Measurements from ENCODE around the gene RAB9A.
"Not testable (repeated sequence)": the region's sequence is repeated elsewhere in the genome, so short reads cannot be mapped to it uniquely, and the experiment has no call there.

The RAB9A gene

GRCh38 chrX:13658602-13659001, 30.3 kb upstream of the RAB9A start:
- Mint-ChIP-seq H3K4me3 (no peak overlapping the region), H3K27ac (no peak overlapping the region), H3K36me3 (peaks cover 18% of the 10 kb centered on the region)

GRCh38 chrX:13659063-13659462, 29.9 kb upstream of the RAB9A start:
- peaks cover 23% of the 10 kb centered on the region for H3K4me1 Mint-ChIP-seq
- no peaks in the 10 kb centered on the region for H3K9me3 Mint-ChIP-seq
- peaks cover 20% of the 10 kb centered on the region for H3K36me3 Mint-ChIP-seq
- no peak overlapping the region for H3K27ac Mint-ChIP-seq
- no peak for DNase-seq
- H3K4me3 Mint-ChIP-seq: no peak overlapping the region
- no peaks in the 10 kb centered on the region for H3K27me3 Mint-ChIP-seq
- CTCF ChIA-PET: interaction anchor here (1.4 kb wide), 2 partner anchors 29 to 96 kb away, joined by 3 to 7 read pairs; no protein-coding TSS in a partner anchor

More at GRCh38 chrX:13658602-13659001, 30.3 kb upstream of the RAB9A start:
- CTCF ChIA-PET: interaction anchor here (1.4 kb wide), 2 partner anchors 29 to 97 kb away, joined by 3 to 7 read pairs; no protein-coding TSS in a partner anchor
- Mint-ChIP-seq H3K9me3 (no peaks in the 10 kb centered on the region), H3K4me1 (peaks cover 24% of the 10 kb centered on the region), H3K27me3 (no peaks in the 10 kb centered on the region)
- no peak for DNase-seq

- Mint-ChIP-seq H3K36me3 (peaks cover 21% of the 10 kb centered on the region), H3K4me3 (no peak overlapping the region), H3K27me3 (no peaks in the 10 kb centered on the region), H3K9me3 (no peaks in the 10 kb centered on the region), H3K4me1 (peaks cover 8% of the 10 kb centered on the region), H3K27ac (no peak overlapping the region)
- CTCF ChIA-PET: interaction anchor here (0.6 to 1.8 kb wide), 3 partner anchors 84 to 91 kb away, joined by 3 to 5 read pairs (median 3); no protein-coding TSS in a partner anchor
- no peak for DNase-seq
These were observed 27.1 kb upstream of the RAB9A start for GRCh38 chrX:13661735-13662288.

GRCh38 chrX:13662355-13662791, 26.6 kb upstream of the RAB9A start:
- Mint-ChIP-seq H3K4me1 (peaks cover 8% of the 10 kb centered on the region), H3K27ac (no peak overlapping the region), H3K36me3 (peaks cover 16% of the 10 kb centered on the region), H3K4me3 (no peak overlapping the region), H3K27me3 (no peaks in the 10 kb centered on the region), H3K9me3 (no peaks in the 10 kb centered on the region)
- no peak for DNase-seq
- CTCF ChIA-PET: interaction anchor here (0.6 to 1.8 kb wide), 2 partner anchors 87 to 90 kb away, joined by 3 to 5 read pairs; no protein-coding TSS in a partner anchor

- Mint-ChIP-seq H3K36me3 (peaks cover 16% of the 10 kb centered on the region), H3K27ac (no peak overlapping the region), H3K27me3 (no peaks in the 10 kb centered on the region), H3K9me3 (no peaks in the 10 kb centered on the region), H3K4me1 (peaks cover 2% of the 10 kb centered on the region), H3K4me3 (no peak overlapping the region)
- DNase-seq: no peak
- CTCF ChIA-PET: no interaction called here
These were observed 24.9 kb upstream of the RAB9A start for GRCh38 chrX:13664020-13664419.

GRCh38 chrX:13666836-13667235, 22.1 kb upstream of the RAB9A start:
- Mint-ChIP-seq H3K27me3 (no peaks in the 10 kb centered on the region), H3K4me1 (peaks cover 5% of the 10 kb centered on the region), H3K27ac (no peak overlapping the region), H3K36me3 (peaks cover 22% of the 10 kb centered on the region), H3K9me3 (no peaks in the 10 kb centered on the region), H3K4me3 (no peak overlapping the region)
- no peak for DNase-seq
- CTCF ChIA-PET: no interaction called here

- Mint-ChIP-seq H3K4me1 (peaks cover 5% of the 10 kb centered on the region), H3K4me3 (no peak overlapping the region), H3K27ac (no peak overlapping the region), H3K36me3 (peaks cover 22% of the 10 kb centered on the region), H3K27me3 (no peaks in the 10 kb centered on the region), H3K9me3 (no peaks in the 10 kb centered on the region)
- CTCF ChIA-PET: no interaction called here
- no peak for DNase-seq
These were observed 21.0 kb upstream of the RAB9A start for GRCh38 chrX:13667919-13668318.

GRCh38 chrX:13669246-13669737, 19.6 kb upstream of the RAB9A start:
- H3K4me1 Mint-ChIP-seq: peaks cover 5% of the 10 kb centered on the region
- H3K27ac Mint-ChIP-seq: peak overlapping the region; percentile 49
- no peaks in the 10 kb centered on the region for H3K27me3 Mint-ChIP-seq
- peaks cover 19% of the 10 kb centered on the region for H3K36me3 Mint-ChIP-seq
- DNase-seq: peak; percentile 20
- peak overlapping the region; percentile 15 for H3K4me3 Mint-ChIP-seq
- CTCF ChIA-PET: interaction anchor here (1.0 to 1.5 kb wide), 2 partner anchors 12 to 20 kb away, joined by 3 to 5 read pairs; partner anchors contain the start of gene RAB9A
- H3K9me3 Mint-ChIP-seq: no peaks in the 10 kb centered on the region

- H3K36me3 Mint-ChIP-seq: peaks cover 19% of the 10 kb centered on the region
- not testable (repeated sequence) for H3K9me3 Mint-ChIP-seq, H3K4me3 Mint-ChIP-seq, DNase-seq, H3K4me1 Mint-ChIP-seq, H3K27me3 Mint-ChIP-seq, H3K27ac Mint-ChIP-seq
- CTCF ChIA-PET: interaction anchor here (1.0 to 1.5 kb wide), 2 partner anchors 12 to 19 kb away, joined by 3 to 5 read pairs; partner anchors contain the start of gene RAB9A
These were observed 19.2 kb upstream of the RAB9A start for GRCh38 chrX:13669755-13670154.

- H3K4me1 Mint-ChIP-seq: peaks cover 5% of the 10 kb centered on the region
- H3K27ac Mint-ChIP-seq: no peak overlapping the region
- CTCF ChIA-PET: interaction anchor here (1.5 kb wide), 1 partner anchor 11 kb away, joined by 3 read pairs; no protein-coding TSS in a partner anchor
- no peaks in the 10 kb centered on the region for H3K9me3 Mint-ChIP-seq
- no peaks in the 10 kb centered on the region for H3K27me3 Mint-ChIP-seq
- H3K36me3 Mint-ChIP-seq: peaks cover 16% of the 10 kb centered on the region
- no peak for DNase-seq
- H3K4me3 Mint-ChIP-seq: no peak overlapping the region
These were observed 18.7 kb upstream of the RAB9A start for GRCh38 chrX:13670197-13670596.

- no peak for DNase-seq
- H3K9me3 Mint-ChIP-seq: no peaks in the 10 kb centered on the region
- CTCF ChIA-PET: no interaction called here
- H3K4me3 Mint-ChIP-seq: no peak overlapping the region
- H3K4me1 Mint-ChIP-seq: peaks cover 5% of the 10 kb centered on the region
- no peaks in the 10 kb centered on the region for H3K27me3 Mint-ChIP-seq
- no peak overlapping the region for H3K27ac Mint-ChIP-seq
- peaks cover 11% of the 10 kb centered on the region for H3K36me3 Mint-ChIP-seq
These were observed 15.9 kb upstream of the RAB9A start for GRCh38 chrX:13673016-13673415.

- Mint-ChIP-seq H3K27ac (no peak overlapping the region), H3K9me3 (no peaks in the 10 kb centered on the region), H3K27me3 (no peaks in the 10 kb centered on the region), H3K4me3 (no peak overlapping the region), H3K36me3 (no peaks in the 10 kb centered on the region), H3K4me1 (no peaks in the 10 kb centered on the region)
- CTCF ChIA-PET: no interaction called here
- DNase-seq: no peak
These were observed 12.0 kb upstream of the RAB9A start for GRCh38 chrX:13676885-13677284.

- DNase-seq, H3K27ac Mint-ChIP-seq, H3K4me1 Mint-ChIP-seq, CTCF ChIA-PET, H3K4me3 Mint-ChIP-seq, H3K27me3 Mint-ChIP-seq, H3K36me3 Mint-ChIP-seq, H3K9me3 Mint-ChIP-seq: not testable (repeated sequence)
These were observed 9.2 kb upstream of the RAB9A start for GRCh38 chrX:13679700-13680099.

GRCh38 chrX:13681595-13681994, 7.3 kb upstream of the RAB9A start:
- no peak for DNase-seq
- Mint-ChIP-seq H3K9me3 (no peaks in the 10 kb centered on the region), H3K27ac (no peak overlapping the region), H3K36me3 (no peaks in the 10 kb centered on the region), H3K4me3 (no peak overlapping the region), H3K4me1 (no peaks in the 10 kb centered on the region), H3K27me3 (no peaks in the 10 kb centered on the region)
- CTCF ChIA-PET: interaction anchor here (0.9 kb wide), 1 partner anchor 12 kb away, joined by 3 read pairs; no protein-coding TSS in a partner anchor

- H3K9me3 Mint-ChIP-seq: no peaks in the 10 kb centered on the region
- no peaks in the 10 kb centered on the region for H3K36me3 Mint-ChIP-seq
- no peak overlapping the region for H3K4me3 Mint-ChIP-seq
- CTCF ChIA-PET: no interaction called here
- no peaks in the 10 kb centered on the region for H3K27me3 Mint-ChIP-seq
- H3K27ac Mint-ChIP-seq: no peak overlapping the region
- H3K4me1 Mint-ChIP-seq: peaks cover 14% of the 10 kb centered on the region
- no peak for DNase-seq
These were observed 4.6 kb upstream of the RAB9A start for GRCh38 chrX:13684361-13684760.
